NCI-H1048 (cell line): ENCODE data around the gene GOLIM4.

Experiments used
- DNase-seq: peaks from one replicate; lab custom pipeline; 2025; lab: John Stamatoyannopoulos, UW

Gene GOLIM4

DNA sequence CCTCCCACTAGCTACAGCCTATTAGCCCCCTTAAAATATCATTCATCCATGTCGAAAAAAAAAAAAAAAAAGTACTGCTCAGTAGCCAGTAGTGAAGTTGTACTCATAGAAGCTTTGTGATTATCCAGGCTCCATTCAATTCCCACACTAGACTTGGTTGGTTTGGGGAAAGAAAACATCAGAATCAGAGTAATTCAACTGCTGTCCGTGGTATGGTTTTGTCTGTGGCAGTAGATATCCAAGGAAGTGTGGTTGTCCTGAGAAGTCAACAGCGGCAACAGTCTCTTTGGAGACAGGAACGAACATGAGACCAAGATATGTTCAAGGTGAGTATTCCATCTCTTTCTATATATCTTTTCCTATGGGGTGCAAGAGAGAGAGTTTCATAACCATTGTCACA is 99.2 kb downstream of the GOLIM4 start:
- no peak for DNase-seq

DNA sequence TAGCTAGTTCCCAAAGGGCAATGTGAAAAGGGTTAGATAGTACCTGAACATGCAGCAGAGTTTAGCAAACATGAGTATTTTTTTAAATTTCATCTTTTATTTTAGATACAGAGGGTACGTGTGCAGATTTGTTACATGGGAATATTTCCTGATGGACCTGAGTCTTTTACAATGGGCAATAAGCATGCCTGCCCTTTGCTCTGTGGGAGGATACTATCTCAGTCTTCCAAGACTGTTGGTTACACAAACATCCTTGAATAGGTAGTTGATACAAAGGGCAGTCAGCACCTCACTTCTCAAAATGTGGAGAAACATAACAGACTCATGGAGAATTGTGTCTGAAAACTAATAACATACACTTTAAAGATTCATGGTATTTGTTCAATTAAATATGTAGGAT is 103.3 kb downstream of the GOLIM4 start:
- DNase-seq = no peak

DNA sequence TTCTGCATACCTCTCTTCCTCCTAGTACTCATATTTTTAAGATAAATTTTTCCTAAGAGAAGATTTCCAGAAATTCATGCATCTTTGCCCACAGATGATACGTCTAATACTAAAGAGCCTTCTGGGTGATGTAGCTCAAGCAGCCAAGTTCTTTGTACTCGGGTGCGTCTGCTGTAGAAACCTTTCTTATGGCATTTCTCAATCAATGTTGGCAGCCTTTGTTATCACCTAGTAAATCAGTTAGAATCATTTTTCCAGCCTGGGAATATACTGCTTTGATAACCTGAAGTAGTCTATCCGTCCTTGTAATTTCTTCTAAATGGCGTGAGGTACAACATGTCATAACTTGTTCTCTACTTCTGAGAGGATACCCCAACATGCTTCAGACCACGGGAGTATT is 104.5 kb downstream of the GOLIM4 start:
- DNase-seq = no peak

DNA sequence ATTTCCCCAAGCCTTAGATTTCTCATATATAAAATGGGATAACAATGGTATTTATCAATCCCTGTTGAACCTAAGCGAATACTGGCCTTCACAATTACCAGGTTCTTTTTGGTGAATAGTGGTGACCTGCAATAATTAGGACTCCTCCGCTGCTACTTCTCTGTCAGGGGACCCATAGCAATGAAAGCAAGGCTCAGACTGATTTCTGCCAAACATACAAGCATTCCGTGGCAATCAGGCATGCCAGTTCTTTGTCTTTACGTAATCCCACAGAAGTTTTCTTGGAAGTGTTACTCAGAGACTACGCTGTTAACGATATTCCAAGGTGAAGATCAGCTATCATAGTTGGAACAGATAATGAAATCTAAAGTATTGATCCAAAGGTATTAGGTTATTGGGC is 105.7 kb downstream of the GOLIM4 start:
- DNase-seq = no peak

DNA sequence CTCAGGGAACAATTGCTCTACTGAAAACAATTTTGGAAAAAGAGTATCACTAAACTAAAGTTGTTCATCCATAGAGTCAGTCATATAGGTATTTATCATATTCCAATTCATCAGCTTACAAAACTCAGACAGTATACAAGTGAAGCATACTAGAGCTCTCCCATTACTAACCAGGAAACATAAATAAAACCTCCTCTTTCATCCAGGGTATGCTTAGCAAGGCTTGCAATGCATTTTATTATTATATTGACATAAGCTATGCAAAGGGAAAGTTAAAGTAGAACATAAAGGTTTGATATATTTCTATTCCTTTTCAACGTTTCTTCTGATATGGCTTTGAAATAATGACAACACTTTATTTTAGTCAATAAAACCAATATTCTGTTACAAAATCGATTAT is 106.7 kb downstream of the GOLIM4 start:
- DNase-seq = no peak

DNA sequence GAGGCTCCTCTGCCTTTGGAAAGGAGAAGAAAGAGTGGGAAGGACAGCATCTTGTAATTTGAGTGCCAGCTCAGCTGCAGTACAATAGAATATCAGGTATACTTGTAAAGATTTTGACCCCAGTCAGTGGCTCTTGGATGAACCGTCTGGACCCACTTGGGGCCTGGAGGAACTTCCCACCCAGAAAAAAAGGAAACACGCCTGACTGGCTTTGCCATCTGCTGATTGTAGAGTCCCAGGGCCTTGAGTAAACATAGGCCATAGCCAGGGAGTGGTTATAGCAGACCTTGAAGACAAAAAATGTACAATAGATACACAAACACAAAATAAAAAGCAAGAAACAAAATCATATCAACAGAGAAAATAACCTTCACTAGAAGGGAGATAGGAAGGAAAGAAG is 112.1 kb downstream of the GOLIM4 start:
- no peak for DNase-seq

DNA sequence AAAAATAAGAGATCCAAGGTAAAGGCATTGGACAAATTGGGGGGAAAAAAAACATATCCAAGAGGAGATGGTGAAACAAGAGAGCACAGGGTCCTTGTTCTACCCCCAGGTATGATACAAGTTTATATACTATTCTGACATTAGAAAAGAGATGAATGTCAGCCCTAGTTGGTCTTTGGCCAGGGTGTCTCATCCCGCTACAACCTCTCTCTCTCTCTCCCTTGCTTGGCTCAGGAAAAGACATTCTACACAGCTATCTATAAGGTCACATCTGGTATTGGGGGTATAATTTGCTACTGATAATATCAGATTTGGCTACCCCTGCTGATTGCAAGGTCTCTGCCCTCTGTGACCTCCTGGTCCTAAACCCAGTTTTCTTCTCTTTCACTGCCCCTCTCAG is 117.2 kb downstream of the GOLIM4 start:
- DNase-seq = no peak

DNA sequence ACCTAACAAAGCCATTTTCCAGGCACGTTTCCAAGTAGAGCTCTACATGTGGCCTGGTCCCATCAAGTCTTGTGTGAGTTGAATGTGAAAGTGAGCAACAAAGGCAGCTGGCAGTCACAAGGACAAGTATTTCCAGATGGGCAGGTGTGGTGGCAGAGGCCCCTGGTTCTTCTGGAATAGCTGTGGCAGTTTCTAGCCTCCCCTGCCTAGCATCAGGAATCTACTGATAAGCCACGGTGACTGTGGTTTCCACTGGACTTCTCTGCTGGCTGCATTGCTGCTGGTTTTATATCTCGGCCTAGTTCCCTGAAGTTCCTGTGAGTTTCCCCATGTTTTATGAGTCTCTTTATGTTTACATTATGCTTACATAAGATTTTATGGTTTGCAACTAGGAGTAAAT is 117.7 kb downstream of the GOLIM4 start:
- DNase-seq = no peak

DNA sequence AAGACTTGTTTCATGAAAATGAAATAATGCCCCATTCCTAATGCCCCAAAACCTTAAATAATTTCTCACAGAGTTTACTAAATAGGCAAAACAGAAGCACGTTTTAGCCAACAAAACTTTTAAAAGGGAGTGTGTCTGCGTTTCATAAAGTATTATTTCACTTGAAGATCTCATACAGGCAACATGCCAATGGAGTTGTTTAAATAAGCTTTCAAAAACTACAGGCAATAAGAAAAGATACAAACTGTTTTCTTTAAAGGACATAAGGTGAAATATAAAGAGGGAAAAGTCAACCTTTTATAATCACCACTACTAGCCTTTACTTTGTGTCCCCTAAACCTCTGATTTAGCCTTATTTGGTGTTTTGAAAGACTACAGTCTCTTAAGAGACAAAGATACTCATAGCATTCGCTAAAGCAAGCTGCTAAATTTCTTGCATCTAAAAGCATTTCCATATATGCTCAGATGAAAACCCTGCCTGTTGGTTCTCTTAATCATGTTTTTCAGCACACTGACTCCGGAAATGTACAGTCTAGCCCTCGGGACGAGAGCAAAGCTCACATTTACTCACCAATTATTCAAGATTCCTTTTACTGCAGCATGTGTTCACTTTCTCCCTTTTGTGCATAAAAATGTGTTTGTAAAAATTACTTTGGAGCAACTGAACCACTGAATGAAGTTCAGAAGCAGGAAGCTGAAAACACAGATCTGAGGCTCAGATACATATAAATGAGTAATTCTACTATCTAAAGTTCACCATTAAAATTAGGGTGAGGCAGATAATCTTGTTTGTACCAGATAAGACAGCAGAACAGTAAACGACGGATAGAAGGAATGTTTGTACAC is 119.0 kb downstream of the GOLIM4 start:
- DNase-seq = no peak

DNA sequence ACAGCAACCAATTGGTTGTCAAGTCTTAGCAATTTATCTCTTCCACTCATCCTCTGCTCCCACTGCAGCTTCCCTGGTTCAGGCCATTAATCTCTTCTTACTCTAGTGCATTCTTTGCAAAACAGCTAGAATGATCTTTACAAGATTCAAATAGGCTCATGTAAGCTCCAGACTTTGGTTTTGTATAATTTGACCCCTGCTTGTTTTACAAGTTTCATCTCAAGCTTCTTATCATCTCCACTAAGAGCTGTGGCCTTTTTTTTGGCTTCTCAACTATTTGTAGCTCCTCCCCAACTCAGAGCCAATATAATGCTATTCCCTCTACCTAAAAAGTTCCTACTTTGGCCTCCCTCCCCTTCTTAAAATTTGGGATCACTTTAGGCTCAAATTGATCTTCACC is 121.8 kb downstream of the GOLIM4 start:
- DNase-seq = no peak

DNA sequence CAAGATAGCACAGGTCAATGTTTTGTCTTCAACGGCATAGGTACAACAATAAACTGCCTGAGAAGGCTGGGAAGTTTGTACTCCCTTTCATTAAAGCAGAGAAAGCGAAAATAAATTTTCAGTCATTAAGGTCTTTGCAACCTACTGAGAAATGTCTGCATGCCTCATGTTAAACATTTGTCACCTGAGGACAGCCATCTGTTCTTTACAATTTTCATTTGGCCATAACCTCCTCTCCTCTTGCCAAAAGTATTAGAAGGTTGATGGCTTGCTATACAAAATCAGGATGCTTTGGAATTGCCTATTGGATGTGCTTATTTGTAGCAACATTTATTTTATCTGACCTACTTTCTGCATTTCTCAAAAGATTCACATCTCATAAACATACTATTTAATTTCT is 122.7 kb downstream of the GOLIM4 start:
- DNase-seq = no peak

DNA sequence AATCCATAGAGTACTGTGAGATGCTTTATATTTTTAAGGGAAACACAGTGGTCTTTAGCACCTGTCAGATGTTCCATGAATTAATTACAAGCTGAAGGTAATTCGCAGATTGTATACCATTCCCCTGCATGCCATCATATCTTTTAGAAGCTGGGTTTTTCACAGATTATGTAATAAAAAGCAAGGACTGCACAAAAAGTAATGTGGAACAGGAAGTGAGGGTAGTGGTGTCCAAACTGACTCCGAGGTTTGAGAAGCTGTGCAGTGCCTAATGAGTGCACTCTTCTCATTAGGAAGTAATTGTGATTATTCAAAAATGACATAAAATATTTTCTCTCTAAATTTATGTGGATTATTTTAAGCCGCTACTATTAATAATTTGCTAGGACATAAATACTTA is 123.2 kb downstream of the GOLIM4 start:
- no peak for DNase-seq

DNA sequence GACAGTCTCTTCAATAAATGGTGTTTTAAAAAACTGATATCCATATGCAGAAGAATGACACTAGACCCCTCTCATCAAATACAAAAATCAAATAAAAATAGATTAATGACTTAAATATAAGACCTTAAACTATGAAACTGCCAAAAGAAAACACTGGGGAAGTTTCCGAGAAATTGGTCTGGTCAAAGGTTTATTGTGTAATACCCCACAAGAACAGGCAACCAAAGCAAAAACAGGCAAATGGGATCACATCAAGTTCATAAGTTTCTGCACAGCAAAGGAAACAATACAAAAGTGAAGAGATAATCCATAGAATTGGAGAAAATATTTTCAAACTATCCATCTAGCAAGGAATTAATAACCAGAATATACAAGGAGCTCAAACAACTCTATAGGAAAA is 126.2 kb downstream of the GOLIM4 start:
- no peak for DNase-seq

DNA sequence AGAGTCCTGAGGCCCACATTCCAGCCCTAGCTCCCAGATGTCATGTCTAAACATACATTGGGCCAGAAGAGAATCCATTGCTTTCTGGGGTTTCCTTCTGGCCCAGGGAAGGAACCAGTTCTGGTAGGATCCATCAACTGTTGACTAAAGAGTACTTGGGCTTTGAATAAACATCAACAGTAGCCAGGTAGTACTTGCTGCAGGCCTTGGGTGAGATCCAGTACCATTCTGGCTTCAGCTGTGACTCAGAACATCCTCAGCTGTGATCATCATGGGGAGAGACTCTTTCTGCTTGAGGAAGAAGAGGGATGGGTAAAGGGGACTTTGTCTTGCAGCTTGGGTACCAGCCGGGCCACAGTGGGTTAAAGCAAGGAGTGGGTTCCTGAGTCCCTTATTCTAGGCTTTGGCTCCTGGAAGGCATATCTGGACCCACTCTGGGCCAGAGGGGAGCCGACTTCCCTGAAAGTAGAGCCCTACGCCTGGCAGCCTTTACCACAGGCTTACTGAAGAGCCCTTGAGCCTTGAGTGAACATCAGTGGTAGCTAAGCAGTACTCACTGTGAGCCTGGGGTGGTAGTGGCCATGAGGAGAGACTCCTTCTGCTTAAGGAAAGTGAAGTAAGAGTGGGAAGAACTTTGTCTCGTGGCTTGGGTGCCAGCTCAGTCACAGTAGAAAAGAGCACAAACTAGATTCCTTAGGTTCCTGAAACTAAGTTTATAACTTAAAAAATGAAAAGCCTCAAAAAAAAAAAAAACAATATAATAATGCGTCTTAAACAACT is 128.3 kb downstream of the GOLIM4 start:
- no peak for DNase-seq
